ENCODE results near the gene GRB2.

DNA sequence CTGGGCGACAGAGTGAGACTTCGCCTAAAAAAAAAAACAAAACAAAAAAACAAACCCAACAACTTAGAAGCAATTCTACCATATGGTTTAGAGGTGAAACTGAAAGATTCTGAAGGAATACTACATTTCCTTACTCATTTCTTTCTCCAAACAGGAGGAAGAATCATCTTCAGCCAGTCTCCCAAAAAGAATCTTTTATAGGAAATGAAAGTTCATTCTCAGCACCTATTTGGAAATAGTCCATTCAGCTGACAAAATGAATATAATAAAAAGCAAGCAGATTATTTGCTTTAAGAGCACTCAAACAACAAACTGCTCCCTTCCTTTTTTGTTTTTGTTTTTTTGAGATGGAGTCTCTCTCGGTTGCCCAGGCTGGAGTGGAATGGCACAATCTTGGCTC, 17.7 kb downstream of the GRB2 start:
- TF ChIP-seq POLR2A (IDR thresholded peaks at IDR 0.05; ENCODE audit: low read length) (no peak), GATA1 (IDR thresholded peaks at IDR 0.05; ENCODE audit: low read depth, low read length) (no peak)

All from erythroblast (primary cell).